GM11168 (cell line): ENCODE data around the gene CRABP1.

Experiments used
- in situ Hi-C: fragments of 300-500 bp; cut with MboI; formaldehyde crosslinking; loops from one replicate; pipeline ENCODE4 v1.12.0; 2022; ENCODE audit warnings: low sequenced_read_pairs; ENCODE audit not compliant: unreplicated experiment

Gene CRABP1

DNA sequence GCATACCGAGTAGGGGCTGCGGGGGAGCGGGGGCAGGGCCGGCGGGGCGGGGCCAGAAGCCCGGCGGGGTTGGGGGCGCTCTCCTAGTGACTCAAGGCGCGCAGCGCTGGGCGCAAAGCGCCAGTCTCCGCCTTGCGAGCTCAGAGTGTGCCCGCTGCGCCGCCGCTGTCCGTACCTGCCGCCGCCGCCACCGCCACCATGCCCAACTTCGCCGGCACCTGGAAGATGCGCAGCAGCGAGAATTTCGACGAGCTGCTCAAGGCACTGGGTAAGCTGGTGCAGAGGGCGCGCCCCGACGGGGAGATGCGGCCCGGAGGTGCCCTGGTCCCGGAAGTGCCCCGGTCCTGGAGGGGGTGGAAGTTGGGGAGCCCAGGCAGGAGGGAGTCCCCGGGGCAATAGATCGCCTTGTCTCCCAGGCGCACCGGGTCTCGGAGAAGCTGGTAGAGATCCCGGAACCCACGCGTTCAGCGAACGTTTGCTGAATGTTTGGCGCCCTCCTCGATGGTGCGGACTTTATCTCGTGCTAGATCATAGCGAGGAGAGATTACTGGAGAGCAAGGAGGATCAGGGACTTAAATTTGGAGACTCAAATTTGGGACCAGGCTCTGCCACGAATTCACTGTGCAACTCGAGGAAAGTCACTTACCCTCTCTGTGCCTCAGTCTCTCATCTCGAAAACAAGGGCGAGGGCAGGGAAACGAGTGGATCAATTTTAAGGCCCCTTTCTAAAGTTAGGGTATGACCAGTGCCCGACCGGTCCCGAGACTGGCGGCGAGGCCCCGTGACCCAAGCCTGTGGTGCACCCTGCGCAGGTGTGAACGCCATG lies at the start of gene CRABP1:
TSS of gene CRABP1 (plus strand) at position 123 of the 826 bp plus-strand sequence. CDS start at position 199, 76 bp downstream.
- in situ Hi-C loops, result no loop called here

DNA sequence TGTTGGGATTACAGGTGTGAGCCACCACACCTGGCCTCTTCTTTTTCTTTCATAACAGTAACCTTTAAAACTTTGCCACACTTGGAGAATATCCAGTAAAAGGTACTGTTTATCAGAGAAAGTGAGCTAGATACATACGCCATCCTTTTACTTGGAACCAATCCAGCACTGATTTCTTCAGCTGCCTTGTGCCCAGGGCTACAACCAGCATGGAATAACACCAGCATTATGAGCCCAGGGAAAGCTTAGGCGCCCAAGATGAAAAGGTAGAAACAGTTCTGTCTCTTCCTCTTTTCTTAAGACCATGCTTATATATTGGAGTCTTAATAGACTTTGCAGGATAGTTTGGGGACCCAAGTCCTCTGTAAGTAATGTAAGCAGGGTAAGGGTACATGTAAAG lies 49.1 kb upstream of the CRABP1 start:
- in situ Hi-C loops, result no loop called here

DNA sequence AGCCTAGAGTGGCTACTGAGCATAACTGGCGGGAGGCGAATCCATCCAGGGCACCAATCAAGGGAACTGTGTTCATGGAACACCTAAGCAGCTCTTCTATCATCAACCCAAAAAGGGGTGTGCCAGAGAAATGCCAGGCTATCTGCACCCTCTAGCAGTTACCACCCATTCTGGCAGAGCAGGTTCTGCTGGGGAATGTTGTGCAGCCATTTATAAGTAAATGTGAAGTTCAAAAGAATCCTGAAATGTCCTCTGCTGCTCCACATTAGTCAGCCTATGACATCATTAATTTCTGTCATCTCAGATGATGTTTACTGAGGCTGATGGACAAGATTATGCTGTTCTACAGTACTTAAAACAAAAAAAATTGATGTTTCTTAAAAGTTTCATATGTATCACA lies 48.5 kb upstream of the CRABP1 start:
- in situ Hi-C loops, result no loop called here

DNA sequence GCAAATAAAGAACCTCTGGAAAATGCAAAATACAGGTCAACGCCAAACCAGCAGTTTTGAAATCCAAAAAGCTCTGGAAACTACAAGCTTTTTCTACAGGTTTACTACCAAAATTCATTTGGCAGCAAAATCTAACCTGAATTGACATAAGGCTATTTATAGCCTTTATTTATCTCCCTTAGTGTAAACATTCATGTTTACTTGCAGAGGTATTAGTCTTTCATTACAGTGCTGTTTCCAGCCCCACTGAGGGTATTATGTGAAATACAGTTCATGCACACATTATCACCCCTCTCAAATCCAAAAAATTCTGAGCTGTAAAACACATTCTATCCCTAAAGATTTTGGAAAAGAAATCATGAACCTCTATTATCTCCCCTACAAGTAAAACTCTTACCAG lies 47.9 kb upstream of the CRABP1 start:
- in situ Hi-C loops, result no loop called here

DNA sequence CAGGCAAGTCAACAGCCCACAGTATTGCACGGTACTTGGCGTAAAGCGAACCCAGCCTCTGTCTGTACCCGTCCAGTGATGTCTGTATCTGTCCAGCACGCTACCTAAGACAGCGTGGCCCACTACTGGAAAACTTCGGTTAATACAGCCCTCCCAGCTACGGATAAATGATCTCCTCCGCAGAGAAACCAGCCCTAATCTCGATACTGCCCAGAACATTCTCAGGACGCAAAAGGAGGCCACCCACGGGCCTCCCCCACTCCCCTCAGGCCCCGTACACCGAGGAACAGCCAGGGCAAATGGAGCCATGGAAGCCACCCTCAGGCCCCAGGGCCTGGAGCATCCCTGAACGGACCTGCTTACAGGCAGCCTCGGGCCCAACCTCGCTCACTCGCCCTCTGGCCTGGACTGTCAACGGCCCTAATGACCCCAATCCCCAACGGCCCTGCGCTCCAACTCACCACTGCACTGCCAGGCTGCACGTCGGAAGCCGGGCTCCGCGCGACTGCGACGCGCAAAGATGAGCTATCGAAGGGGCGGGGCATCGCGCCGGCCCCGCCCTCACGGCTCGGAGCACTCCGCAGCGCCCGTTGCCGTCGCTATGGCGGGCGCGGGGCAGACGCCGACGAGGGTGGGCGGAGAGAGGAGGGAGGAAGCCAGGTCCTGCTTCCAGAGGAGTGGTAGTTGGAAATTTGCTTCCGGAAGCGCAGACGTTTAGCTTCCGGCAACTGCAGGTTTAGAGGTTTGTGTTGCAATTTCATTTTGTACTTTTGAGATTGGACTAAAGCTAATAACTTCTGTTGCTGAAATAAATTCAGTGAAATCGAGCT lies 40.8 kb upstream of the CRABP1 start, which contains the start of gene SKIC8:
TSS of gene SKIC8 (minus strand) at position 509 of the 830 bp plus-strand sequence. CDS start 3,923 bp downstream, outside the sequence.
- in situ Hi-C loops, result no loop called here

DNA sequence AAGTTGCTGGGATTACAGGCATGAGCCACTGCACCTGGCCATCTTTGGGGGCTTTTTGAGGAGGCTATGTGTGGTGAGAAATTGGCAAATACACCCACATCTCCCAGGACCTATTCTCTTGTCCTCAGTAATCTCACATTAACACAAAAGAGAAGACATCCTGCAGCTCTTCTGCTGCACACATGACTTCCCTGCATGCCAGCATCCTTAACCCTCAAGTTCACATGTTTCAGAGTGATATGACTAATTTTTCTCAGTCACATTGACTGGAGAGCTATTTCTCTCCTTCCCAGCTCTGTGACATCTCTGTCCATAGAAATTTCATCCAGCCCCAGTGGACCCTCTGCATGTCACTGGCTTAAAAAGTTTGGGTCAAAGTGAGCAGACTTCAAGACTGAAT lies 38.8 kb upstream of the CRABP1 start:
- in situ Hi-C loops, result loop anchor here (5.0 kb wide), 1 partner anchor 126 kb away; no protein-coding TSS in a partner anchor

DNA sequence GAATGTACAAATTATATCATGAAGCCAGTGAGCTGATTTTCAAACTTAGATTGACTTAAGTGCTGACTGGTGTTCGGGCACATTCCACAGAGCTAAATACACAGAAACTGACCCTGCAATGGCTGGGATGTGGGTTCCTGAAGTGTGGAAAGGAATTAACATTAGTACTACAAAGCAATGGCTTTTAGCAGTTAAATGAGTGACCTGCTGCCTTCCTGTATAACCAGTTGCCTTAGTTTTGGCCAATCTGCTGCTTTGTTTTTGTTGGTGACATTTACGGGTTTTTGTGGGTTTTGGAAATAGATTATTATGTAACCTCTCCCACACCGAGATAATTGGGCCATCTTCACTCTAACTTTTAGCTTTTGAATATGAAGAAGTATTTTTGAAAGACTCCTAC lies 38.3 kb upstream of the CRABP1 start:
- in situ Hi-C loops, result loop anchor here (5.0 kb wide), 1 partner anchor 125 kb away; no protein-coding TSS in a partner anchor

DNA sequence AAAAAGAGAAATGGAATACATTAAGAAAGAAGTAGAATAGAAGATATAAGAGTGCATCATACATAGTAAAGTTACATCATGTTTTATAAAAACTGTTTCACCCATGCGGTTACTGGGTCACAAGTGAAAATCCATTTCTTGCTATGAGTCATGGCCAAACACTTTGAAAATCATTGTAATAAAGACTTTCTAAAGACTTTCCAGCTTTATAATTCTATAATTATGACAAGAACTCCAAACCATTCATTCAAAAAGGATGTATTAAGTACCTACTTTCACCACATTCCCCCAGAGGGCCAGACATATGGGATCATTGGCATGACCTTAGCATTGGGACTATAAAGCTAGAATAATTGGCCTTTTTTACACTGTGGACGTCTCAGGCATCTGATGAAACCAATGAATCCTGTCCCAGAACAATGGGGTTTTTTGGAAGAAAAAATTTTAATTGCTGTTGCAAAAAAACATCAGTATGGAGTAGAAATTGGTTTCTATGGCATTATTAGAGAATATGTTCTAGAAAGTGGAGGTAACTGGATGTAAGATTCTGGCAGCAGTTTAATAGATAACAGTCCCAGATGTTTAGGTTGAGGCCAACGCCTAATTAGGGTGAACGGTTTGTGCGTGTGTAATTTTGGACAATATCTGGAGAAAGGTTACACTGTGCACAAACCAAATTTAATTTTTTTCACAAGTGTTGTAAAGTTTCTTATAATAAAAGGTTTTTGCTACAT lies 37.4 kb upstream of the CRABP1 start:
- in situ Hi-C loops, result loop anchor here (5.0 kb wide), 1 partner anchor 125 kb away; no protein-coding TSS in a partner anchor

DNA sequence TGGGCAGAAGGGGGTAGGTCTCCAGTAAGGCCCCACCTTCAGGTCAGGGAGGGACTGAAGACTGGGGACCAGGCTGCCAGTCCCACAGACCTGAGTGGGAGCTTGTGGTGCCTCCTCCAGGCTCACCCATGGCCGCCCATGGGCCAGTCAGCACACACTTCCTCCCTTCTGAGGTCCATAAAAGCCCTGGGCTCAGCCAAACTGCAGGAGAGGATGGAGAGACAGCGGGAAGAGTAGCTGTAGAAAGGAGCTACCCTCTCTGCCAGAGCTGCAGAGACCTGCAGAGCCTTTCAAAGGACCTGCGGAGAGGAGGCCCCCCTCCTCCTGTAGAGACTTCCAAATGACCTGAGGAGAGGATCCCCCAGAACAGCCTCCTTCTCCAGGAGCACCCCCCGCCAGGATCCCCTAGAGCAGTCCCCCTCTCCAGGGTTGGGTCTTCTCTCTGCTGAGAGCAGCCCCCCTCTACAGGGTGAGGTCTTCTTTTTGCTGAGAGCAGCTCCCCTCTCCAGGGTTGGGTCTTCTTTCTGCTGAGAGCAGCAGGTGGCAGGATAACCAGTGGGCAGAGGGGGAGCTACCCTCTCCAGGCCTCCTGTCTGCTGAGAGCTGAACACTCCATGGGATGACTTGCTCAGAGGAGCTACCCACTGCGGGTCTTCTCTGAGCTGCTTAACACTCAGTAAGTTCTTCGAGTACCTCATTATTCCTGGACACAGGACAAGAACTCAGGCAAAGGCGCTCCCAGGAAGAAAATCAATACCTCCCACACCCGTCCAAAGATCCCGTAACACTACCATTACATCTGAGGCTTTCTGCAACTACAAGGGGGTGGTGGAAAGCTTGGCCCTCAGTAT lies 35.7 kb upstream of the CRABP1 start:
- in situ Hi-C loops, result loop anchor here (5.0 kb wide), 1 partner anchor 123 kb away; no protein-coding TSS in a partner anchor

DNA sequence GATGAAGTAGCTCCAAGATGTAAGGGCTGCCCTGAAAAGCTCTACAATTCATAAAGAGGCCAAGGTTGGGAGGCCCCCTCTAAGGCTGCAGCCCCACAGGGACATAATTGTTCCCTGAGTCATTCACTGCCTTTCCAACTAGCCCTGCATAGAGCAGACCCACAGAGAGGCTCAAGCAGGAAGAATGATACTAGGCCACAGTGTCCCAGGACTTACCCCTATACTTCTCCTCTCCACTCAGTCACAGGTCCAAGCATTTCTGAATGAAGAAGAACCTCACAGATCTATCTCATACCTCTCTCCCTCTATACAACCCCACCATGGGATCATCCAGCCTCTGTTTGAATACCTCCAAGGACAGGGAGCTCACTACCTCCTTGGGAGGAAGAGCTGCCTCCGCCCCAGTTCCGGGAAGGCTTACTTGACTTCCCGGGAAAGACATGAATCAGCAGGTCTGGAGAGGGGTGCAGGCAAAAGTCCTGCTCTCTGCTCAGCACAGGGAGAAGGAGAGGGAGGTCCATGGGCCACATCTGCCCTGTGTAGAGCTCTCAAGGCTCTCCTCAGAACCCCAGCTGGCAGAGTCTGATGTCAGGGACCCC lies 33.9 kb upstream of the CRABP1 start:
- in situ Hi-C loops, result no loop called here

DNA sequence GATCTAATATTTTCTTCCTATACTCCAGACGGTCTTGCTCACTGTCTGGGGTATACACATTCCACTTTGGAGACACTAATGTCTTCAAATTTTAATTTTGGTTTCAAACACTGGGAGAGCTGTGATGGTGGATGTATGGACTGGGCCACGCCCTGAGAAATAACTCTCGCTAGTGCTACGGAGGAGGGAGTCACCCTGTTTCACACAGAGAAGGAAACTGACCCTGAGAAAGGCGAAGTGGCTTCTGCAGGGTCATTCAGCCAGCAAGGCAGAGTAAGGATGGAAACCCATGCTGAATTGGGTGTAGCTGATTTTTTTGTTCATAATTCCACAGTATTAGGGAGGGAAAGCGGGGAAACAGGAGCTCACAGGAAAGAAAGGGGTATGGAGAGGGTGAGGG lies 32.2 kb upstream of the CRABP1 start:
- in situ Hi-C loops, result no loop called here

DNA sequence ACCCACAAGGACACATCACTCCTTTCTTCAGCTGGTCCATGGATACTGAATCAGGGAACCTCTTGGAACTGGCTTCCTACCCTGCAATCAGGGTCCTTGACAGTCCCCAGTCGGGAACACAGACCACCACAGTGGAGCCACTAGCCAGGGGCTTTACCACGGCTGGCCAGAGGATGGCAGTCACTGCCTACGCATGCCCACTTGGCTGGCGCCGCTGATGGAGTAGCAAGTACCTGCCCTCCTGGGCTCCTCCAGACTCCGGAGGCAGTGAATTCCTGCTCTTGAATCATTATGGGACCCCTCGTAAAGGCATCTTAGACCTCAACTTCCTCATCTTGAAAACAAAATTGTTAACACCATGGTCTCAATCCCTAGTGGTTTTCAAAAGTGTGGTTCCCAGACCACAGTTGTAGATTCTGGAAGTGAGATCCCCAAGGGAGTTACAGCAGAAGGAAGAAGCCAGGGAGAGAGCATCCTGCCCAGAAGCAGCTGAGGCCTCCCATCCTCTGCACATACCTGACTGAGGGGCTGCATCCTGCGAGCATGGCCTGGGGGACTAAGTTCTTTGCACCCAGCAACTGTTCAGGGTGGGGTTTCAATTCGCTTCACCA lies 31.6 kb upstream of the CRABP1 start:
- in situ Hi-C loops, result no loop called here

DNA sequence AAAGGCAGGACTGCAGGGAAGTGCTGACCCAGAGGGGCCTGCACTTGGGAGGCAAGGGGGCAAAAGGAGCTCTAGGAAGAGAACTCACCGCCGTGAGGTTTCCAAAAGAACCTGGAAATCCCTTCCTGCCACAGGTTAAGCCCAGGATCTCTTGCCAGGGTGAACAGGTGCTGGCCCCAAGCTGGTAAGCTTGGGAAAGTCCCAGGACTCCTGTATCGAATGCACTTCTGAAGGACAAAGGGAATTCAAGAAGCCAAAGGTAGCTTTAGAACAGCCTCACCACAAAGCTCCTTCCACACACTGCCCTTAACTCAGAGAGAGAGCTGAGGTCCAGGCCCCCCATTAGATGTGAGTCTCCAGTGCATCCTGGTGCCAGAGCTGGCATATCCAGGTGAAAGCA lies 28.9 kb upstream of the CRABP1 start:
- in situ Hi-C loops, result no loop called here

DNA sequence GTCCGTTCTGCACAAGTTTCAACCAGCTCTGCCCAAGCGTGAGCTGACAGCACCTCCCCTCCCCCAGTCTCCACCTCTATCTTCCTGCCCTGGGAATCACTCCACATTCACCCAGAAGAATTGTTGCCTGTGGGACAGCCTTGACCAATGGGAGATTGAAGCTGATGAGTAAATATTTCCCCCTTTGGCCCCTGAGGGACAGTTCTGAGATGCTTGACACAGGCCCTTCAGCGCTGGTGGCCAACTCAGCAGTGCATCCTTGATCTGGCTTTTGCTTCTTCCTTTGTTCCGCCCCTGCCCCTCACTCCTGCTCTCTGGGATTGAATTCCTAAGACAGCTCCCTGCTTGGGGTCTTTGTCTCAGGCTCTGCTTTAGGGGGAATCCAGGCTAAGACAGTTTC lies 27.6 kb upstream of the CRABP1 start:
- in situ Hi-C loops, result no loop called here

DNA sequence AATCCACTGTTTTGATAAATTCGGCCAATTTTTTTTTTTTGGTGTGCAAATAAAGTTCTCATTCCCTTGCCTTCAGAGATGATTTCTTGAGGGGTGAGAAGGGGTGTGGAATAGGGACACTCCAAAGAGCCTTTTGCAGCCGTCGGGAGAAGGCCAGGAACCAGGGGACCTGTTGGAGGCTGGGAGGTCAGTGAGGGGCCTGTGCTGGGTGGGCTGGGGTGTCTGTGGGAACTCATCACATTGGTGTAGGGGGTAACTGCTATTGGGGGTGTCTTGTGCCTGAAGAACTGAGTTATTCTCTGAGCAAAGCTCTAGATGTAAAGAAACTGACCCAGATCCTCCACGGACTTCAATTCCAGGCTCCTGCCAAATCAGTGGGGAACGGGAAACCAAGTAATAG lies 27.2 kb upstream of the CRABP1 start:
- in situ Hi-C loops, result no loop called here

DNA sequence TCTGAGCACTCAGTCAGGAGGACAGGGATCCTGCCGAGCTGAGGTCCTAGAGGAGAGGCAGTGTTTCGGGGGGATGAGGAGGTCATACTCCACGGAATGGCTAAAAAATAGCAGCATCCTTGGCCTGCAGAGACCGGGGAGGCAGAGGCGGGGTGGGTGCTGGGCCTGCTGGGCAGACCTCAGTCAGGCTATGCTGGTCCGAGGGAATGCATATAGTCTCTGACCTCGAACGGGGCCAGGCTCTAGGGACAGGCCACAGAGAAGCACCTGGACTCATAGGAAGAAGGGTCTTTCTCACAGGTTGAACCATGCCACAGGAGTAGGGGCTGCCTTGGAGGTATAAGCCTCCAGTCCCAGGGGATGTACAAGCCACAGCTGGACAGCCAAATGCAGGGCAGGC lies 26.8 kb upstream of the CRABP1 start:
- in situ Hi-C loops, result no loop called here

DNA sequence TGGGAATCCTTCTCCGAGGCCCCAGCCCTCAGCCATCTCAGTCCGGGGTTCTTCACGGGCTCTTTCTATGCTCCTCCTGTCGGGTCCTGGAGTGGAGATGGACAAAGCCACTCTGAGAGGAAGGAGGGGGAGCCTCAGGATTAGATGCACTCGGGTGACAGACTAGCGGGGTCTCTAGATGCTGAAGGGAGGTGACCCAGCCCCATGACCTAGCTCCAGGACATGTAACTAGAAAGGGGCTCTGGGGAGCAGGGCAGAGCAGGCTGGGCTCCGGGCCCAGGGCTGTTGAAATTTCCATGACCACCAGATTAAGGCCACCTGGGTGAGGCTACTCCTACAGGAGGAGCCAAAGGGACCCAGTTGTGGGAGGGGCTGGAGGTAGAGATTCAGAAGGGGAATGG lies 26.0 kb upstream of the CRABP1 start:
- in situ Hi-C loops, result no loop called here

DNA sequence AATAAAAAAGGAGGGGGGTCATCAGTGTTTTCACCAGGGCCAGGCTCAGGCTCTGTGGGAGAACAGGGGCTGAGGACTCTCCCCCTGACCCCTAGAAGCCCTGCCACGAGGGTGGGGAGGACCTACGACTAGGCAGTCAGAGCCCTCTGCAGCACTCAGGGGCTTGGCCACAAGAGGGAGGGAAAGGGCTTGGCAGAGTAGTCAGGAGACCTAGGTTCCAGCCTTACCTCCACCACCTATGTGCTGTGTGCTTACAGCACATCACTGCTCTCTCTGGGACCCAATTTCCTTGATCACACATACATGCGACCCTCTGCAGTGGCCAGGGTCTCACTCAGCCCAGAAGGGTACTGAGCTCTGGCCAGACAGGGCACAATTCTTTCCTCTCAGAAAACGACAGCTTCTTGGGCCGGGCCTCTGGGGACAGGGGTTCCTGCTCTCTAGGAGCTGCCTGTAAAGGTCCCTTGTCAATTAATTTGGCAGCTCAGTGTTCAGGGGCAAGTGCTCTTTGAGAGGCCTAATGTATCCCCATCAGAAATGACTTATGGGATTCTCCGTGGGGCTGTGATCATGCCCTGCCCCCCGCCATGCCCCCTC lies 24.4 kb upstream of the CRABP1 start:
- in situ Hi-C loops, result no loop called here
